Islet precursor cell (in vitro differentiated cells): ENCODE data around the gene MYBPH.

Experiments
- DNase-seq: peaks from one replicate; pipeline ENCODE4 v3.0.0-alpha.2; 2018

MYBPH gene

GRCh38 chr1:203146042-203146369, 29.6 kb downstream of the MYBPH start:
- no peak for DNase-seq

GRCh38 chr1:203145321-203146041, 30.1 kb downstream of the MYBPH start:
- DNase-seq, result no peak

GRCh38 chr1:203144661-203145060, 31.0 kb downstream of the MYBPH start:
- peak; percentile 92 for DNase-seq

GRCh38 chr1:203143641-203144040, 32.0 kb downstream of the MYBPH start:
- DNase-seq, result no peak

- no peak for DNase-seq
Measured at GRCh38 chr1:203142684-203143408, 32.8 kb downstream of the MYBPH start.

- no peak for DNase-seq
Measured at GRCh38 chr1:203142124-203142523, 33.5 kb downstream of the MYBPH start.

- peak; percentile 82 for DNase-seq
Measured at GRCh38 chr1:203140743-203141520, 34.7 kb downstream of the MYBPH start.

GRCh38 chr1:203139976-203140475, 35.6 kb downstream of the MYBPH start:
- DNase-seq, result no peak

- DNase-seq, result no peak
Measured at GRCh38 chr1:203138066-203138465, 37.6 kb downstream of the MYBPH start.

GRCh38 chr1:203137324-203137723, 38.3 kb downstream of the MYBPH start:
- DNase-seq, result no peak

GRCh38 chr1:203136409-203137042, 39.1 kb downstream of the MYBPH start:
- DNase-seq, result no peak

GRCh38 chr1:203135636-203136305, 39.9 kb downstream of the MYBPH start:
- DNase-seq, result no peak

- peak; percentile 84 for DNase-seq
Measured at GRCh38 chr1:203133970-203134725, 41.5 kb downstream of the MYBPH start.

GRCh38 chr1:203131548-203132200, 44.0 kb downstream of the MYBPH start:
- peak; percentile 47 for DNase-seq

GRCh38 chr1:203130358-203130985, 45.2 kb downstream of the MYBPH start:
- peak; percentile 38 for DNase-seq

- peak; percentile 32 for DNase-seq
Measured at GRCh38 chr1:203129501-203130231, 46.0 kb downstream of the MYBPH start.

- peak; percentile 60 for DNase-seq
Measured at GRCh38 chr1:203128716-203129500, 46.7 kb downstream of the MYBPH start.

- no peak for DNase-seq
Measured at GRCh38 chr1:203128431-203128715, 47.3 kb downstream of the MYBPH start.
